Lower leg skin (tissue), 3 donors: ENCODE results near the gene TSPAN1.

Source experiments
- POLR2A ChIP-seq, 2 donors: fragments of 450-650 bp; IDR thresholded peaks; one replicate each; pipeline ENCODE4 v1.6.1; 2016 to 2017; ENCODE audit warnings: antibody characterized with exemption in 2 of 2, mild to moderate bottlenecking in 1 of 2, moderate library complexity in 1 of 2
- TF ChIP-seq, protein P1 (sequence below), 3 donors: fragments of 450-650 bp; IDR thresholded peaks; one replicate each; pipeline ENCODE4 v1.5.1; 2016; ENCODE audit warnings: antibody characterized with exemption in 3 of 3, mild to moderate bottlenecking in 3 of 3, moderate library complexity in 2 of 3

- TF ChIP-seq, protein P1, sequence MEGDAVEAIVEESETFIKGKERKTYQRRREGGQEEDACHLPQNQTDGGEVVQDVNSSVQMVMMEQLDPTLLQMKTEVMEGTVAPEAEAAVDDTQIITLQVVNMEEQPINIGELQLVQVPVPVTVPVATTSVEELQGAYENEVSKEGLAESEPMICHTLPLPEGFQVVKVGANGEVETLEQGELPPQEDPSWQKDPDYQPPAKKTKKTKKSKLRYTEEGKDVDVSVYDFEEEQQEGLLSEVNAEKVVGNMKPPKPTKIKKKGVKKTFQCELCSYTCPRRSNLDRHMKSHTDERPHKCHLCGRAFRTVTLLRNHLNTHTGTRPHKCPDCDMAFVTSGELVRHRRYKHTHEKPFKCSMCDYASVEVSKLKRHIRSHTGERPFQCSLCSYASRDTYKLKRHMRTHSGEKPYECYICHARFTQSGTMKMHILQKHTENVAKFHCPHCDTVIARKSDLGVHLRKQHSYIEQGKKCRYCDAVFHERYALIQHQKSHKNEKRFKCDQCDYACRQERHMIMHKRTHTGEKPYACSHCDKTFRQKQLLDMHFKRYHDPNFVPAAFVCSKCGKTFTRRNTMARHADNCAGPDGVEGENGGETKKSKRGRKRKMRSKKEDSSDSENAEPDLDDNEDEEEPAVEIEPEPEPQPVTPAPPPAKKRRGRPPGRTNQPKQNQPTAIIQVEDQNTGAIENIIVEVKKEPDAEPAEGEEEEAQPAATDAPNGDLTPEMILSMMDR (IDR thresholded peaks at IDR 0.05) = no peak
- TF ChIP-seq POLR2A (IDR thresholded peaks at IDR 0.05) = no peak
Observed at GRCh38 chr1:46176211-46176865, 1.5 kb downstream of the TSPAN1 start, which contains the start of gene P3R3URF.
